ENCODE results near the gene TPSG1.

Gene TPSG1

DNA sequence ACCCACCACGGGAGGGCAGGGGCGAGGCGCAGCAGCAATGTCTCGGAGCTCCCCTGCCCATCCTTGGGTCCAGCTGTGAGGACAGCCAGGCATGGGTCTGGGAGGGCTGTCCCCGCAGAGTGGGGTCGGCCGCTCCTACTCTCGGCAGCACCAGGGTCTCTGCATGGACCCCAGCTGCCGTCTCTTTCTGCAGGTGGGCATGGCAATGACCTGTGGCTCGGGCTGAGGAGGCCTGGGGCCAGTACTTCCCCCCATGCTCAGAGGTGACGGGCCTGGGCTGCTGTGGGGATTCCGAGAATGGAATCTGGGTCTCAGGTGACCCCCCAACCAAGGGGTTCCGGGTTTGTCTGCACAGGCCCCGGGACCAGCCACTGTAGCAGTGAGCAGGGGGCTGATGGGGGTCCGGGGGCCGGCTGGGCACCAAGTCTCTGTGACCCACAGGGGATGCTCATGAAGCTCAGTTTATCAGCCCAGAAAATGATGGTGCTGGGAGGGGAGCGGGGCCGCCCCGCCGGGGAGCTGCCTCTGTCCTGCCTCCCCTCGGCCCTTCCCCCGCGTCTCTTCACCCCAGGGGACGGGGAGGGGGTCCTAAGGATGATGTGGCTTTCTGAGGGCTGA is 48.7 kb downstream of the TPSG1 start:
- TF ChIP-seq, protein P1, sequence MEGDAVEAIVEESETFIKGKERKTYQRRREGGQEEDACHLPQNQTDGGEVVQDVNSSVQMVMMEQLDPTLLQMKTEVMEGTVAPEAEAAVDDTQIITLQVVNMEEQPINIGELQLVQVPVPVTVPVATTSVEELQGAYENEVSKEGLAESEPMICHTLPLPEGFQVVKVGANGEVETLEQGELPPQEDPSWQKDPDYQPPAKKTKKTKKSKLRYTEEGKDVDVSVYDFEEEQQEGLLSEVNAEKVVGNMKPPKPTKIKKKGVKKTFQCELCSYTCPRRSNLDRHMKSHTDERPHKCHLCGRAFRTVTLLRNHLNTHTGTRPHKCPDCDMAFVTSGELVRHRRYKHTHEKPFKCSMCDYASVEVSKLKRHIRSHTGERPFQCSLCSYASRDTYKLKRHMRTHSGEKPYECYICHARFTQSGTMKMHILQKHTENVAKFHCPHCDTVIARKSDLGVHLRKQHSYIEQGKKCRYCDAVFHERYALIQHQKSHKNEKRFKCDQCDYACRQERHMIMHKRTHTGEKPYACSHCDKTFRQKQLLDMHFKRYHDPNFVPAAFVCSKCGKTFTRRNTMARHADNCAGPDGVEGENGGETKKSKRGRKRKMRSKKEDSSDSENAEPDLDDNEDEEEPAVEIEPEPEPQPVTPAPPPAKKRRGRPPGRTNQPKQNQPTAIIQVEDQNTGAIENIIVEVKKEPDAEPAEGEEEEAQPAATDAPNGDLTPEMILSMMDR (IDR thresholded peaks at IDR 0.05; ENCODE audit: extremely low read depth, insufficient read depth, missing control alignments): no peak
- no peak for DNase-seq (ENCODE audit: low spot score)
- in situ Hi-C loops (cut with MboI; ENCODE audit: low pct_unique_long_range_greater_than_20kb, low sequenced_read_pairs, unreplicated experiment): no loop called here

DNA sequence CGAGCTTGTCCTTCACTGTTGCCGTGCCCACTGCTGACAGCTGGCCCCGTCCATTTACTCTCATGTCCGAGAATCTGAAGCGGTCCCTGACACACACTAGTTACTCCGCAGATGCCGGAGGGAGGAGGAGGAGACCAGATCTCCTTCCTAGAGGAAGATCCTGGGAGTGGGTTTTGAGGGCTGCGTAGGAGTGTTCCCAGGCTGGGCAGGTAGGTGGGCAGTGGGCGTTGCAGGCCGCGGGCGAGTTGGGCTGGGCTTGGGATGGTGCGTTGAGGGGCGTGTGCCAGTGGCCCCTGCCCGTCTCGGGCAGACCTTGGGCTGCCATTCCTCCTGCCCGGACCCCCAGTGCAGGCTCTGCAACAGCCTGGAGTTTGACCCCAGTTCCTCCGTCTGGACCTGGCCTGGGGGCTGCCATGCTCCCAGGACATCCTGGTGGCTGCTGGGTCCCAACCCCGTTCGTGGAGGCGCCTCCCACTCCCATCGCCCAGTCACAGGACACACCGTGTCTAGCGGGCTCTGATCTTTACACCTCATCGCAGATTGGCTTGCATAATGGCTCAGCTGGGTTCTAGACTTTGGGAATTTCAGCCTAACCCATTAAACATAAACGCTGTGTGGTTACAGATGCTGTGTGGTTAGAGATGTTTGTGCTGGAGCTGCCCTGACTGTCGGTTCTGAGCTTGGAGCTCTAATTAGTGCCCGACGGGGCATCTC is 49.3 kb downstream of the TPSG1 start:
- DNase-seq (ENCODE audit: low spot score): no peak
- in situ Hi-C loops (cut with MboI; ENCODE audit: low pct_unique_long_range_greater_than_20kb, low sequenced_read_pairs, unreplicated experiment): no loop called here

DNA sequence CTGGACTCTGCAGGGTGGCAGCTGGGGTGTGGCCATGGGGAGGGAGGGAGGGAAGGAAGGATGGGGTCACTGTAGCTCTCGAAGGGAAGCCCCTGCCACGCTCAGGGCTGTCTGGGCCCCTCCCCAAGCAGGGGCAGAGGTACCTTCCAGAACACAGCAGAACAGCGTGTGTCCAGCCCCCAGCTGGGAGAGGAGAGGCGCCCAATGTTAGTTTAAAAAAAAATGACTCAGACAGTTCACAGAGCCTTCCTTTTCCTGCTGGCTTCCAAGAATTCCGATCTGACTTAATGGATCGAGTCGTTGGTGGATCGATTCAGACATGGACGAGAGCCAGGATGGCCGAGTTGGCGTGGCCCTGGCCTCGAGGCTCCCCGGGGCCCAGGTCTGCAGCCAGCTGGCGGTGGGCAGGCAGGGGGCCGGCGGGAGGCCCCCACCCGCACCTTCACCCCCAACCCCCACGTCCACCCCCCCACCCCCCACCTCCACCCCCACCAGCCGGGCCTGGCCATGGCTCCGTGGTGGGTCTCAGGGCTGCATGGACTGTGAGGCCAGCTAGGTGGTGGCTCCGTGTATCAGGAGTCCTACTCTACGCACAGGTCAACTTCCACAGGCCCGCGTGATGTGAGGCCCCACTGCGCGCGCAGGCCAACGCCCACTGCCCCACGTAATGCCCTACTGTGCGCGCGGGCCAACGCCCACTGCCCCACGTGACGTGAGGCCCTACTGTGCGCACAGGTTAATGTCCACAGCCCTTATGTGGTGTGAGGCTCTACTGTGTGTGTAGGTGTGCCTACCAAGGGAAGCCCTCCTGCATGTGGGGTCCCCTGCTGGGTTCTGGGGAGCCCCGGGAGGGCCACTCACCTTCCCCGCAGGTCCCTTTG is 50.4 kb downstream of the TPSG1 start:
- in situ Hi-C loops (cut with MboI; ENCODE audit: low pct_unique_long_range_greater_than_20kb, low sequenced_read_pairs, unreplicated experiment): no loop called here

More for the DNA sequence above, 49.3 kb downstream of the TPSG1 start:
- TF ChIP-seq, protein P1 (IDR thresholded peaks at IDR 0.05; ENCODE audit: extremely low read depth, insufficient read depth, missing control alignments): no peak

DNA sequence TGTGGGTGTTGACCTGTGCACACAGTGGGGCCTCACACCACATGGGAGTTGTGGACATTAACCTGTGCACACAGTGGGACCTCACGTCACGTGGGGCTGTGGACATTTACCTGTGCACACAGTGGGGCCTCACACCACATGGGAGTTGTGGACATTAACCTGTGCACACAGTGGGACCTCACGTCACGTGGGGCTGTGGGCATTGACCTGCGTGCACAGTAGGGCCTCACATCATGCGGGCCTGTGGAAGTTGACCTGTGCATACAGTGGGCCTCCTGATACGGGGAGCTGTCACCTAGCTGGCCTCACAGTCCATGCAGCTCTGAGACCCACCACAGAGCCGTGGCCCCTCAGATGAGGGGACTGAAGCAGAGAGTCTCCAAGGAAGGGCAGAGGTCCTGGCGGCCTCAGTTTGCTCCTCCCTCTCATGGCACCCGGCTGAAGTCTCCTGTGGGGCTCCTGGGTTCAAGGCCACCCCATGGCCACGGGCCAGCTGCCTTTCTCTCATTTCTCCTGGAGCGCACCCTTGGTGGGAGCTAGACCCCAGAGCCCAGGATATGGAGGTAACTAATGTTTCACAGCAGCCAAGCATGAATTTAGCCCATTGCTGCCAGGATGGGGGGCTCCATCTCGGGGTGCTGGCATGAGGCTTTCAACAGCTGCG is 51.1 kb downstream of the TPSG1 start:
- TF ChIP-seq, protein P1 (IDR thresholded peaks at IDR 0.05; ENCODE audit: extremely low read depth, insufficient read depth, missing control alignments): no peak
- DNase-seq (ENCODE audit: low spot score): no peak
- in situ Hi-C loops (cut with MboI; ENCODE audit: low pct_unique_long_range_greater_than_20kb, low sequenced_read_pairs, unreplicated experiment): no loop called here

More for the DNA sequence above, 50.4 kb downstream of the TPSG1 start:
- no peak for DNase-seq (ENCODE audit: low spot score)
- TF ChIP-seq, protein P1 (IDR thresholded peaks at IDR 0.05; ENCODE audit: extremely low read depth, insufficient read depth, missing control alignments): no peak

DNA sequence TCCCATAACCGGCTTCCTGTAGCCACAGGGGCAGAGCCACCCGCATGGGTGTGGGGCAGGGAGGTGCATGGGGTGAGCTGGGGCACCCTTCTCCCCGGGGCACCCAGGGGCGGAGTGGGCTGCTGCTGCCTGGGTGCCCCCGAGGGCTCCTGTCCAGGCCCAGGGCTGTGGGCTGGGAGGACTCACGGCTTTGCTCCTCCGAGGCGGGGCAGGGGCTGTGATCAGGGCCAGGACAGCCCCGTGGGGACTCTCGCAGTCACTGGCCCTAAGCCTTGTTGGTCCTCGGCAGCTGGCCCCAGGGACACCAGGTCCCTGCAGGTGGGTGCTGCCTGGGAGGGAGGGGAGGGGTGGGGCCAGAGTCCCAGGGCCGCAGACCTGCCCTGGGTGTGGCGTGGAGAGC is 52.4 kb downstream of the TPSG1 start:
- no peak for DNase-seq (ENCODE audit: low spot score)
- TF ChIP-seq, protein P1 (IDR thresholded peaks at IDR 0.05; ENCODE audit: extremely low read depth, insufficient read depth, missing control alignments): no peak
- in situ Hi-C loops (cut with MboI; ENCODE audit: low pct_unique_long_range_greater_than_20kb, low sequenced_read_pairs, unreplicated experiment): no loop called here

DNA sequence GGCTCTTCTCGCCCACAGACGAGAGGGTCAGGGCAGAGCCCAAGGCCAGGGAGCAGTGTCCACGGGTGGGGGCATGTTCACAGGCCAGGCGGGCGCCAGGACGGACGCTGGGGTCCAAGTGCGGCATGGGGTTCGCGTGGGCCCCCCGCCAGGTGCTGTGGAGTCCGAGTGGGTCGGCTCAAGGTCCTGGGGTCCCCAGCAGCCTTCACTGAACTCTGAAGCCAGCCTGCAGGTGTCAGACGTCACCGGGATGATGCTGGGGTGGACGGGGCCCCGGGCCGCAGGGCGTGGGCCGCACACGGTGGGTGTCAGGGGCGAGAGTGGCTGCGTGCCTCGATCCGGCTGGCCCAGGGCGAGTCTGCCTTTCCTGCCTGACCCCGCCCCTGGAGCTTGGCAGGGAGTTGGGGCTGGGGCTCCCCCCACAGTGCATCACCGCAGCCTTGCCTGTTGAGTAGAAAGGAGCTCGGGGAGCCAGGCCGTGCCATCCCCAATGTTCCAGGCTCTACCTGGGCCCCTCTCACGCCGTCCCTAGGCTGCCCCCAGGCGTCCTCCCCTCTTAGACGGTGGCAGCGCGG is 53.1 kb downstream of the TPSG1 start:
- in situ Hi-C loops (cut with MboI; ENCODE audit: low pct_unique_long_range_greater_than_20kb, low sequenced_read_pairs, unreplicated experiment): no loop called here
- TF ChIP-seq, protein P1 (IDR thresholded peaks at IDR 0.05; ENCODE audit: extremely low read depth, insufficient read depth, missing control alignments): no peak
- no peak for DNase-seq (ENCODE audit: low spot score)

All from GM13977 (cell line).